Activated naive CD8-positive, alpha-beta T cell treated with anti-CD3 and anti-CD28 coated beads for 36 hours (primary cell): Measurements from ENCODE around the gene BRCA2. TPM values are rescaled to one million over a fixed set of nuclear protein-coding genes. Genes with fewer than 3 reads are reported as not detected.

Experiments
- DNase-seq: peaks from one replicate; pipeline ENCODE4 v3.0.0; 2021
- H3K27ac Mint-ChIP-seq: one replicate; pipeline ENCODE4 v1.8.0; 2022; ENCODE audit warnings: mild to moderate bottlenecking, moderate library complexity, mixed read lengths
- H3K27me3 Mint-ChIP-seq: one replicate; pipeline ENCODE4 v1.8.0; 2022; ENCODE audit warnings: mild to moderate bottlenecking, mixed read lengths
- H3K36me3 Mint-ChIP-seq: one replicate; pipeline ENCODE4 v1.8.0; 2021; ENCODE audit warnings: mild to moderate bottlenecking, mixed read lengths
- H3K4me1 Mint-ChIP-seq: one replicate; pipeline ENCODE4 v1.8.0; 2021; ENCODE audit warnings: mixed read lengths
- H3K4me3 Mint-ChIP-seq: one replicate; pipeline ENCODE4 v1.8.0; 2022; ENCODE audit warnings: mild to moderate bottlenecking, moderate library complexity, mixed read lengths
- H3K9me3 Mint-ChIP-seq: one replicate; pipeline ENCODE4 v1.8.0; 2022; ENCODE audit warnings: mixed read lengths
- total RNA-seq, 2 experiments: library from RNA; stranded (reverse); gene quantifications; one replicate each; pipeline ENCODE4 v1.2.3, GENCODE V29; 2021

Gene BRCA2
- total RNA-seq, 2 experiments from 2014 or later, result 27.9 to 29.9 TPM

DNA sequence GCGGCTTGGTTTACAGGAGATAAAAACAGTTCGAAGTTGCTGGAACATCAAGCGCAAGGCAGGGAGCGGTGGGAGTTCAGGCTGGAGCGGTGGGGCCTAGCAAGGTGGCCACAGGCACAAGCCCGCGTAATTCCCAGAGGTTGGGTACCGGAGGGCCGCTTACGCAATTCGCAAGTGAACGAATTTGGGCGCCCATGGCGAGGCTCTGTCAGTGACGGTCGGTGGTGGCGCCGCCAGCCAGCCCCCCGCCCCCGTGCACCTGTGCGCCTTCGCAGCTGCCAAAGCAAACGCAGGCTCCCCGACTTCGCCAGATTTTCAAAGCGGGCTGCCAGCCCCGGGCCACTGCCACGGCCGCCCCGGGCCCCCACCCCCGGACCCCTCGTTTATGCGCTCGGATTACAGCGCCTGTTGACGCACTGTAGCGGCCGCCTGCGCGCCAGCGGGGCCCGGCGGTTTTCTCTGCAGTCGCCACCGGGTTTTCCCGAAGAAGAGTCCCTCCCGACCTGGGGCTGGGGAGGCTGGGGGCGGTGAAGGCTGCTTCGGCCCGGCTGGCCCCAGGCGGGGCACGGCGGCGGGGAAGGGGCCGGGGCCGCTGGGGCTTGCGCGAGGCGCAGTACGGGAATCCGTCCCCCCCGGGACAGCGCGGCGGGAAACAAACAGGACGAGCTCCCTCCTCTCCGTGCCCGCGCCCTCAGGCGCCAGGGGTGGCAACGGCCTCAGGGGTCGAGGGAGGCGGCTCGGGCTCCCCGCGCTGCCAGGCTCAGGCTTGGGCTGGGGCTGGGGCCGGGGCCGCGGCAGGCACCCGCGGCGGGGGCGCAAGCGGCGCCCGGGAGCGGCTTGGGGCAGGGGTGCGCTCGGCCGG, 111.9 kb downstream of the BRCA2 start:
- Mint-ChIP-seq H3K4me1 (peaks cover 33% of the 10 kb centered on the region), H3K4me3 (peak overlapping the region; percentile 93), H3K27me3 (no peaks in the 10 kb centered on the region), H3K9me3 (no peaks in the 10 kb centered on the region), H3K27ac (peak overlapping the region; percentile 98), H3K36me3 (peaks cover 33% of the 10 kb centered on the region)
- DNase-seq, result peak; percentile 76

DNA sequence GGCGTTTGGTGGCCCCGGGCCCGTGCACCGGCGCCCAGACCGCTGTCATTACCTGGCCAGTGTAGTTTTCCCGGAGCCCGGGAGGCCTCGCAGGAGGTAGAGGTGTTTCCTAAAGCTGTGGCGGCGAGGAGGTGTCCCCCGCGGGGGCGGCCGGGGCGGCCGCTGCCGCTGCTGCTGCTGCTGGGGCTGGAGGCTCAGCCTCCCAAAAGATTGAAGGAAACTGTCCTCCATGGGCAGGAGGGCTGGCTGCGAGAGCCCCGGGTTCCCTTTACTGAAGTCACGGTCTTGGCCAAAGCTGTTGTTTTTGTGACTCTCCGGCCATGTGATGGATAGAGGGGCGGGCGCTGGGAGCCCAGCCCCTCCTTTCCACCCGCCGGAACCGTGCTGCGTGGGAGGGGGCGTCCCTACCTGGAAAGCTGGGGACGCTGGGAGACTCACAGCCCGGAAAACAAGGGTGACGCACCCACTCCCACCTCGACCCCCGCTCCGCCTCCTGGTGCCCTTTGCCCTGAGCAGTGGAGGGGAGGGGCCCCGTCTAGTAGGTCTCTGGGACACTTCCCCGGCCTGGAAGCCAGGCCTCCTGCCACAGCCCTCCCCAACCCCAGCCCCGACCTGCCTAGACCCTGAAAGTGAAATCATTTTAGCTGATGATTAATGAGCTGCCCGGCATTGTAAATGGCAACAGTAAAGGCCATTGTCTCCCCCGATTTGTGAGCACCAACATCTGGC, 112.7 kb downstream of the BRCA2 start, which contains the start of gene N4BP2L1:
Gene N4BP2L1 (minus strand): TSS at position 279 of the 729 bp plus-strand sequence. CDS start 48 bp downstream, at position 231.
- peak within 1 kb of the TSS; percentile 93 for H3K4me3 Mint-ChIP-seq
- H3K27ac Mint-ChIP-seq, result peak within 1 kb of the TSS; percentile 98

DNA sequence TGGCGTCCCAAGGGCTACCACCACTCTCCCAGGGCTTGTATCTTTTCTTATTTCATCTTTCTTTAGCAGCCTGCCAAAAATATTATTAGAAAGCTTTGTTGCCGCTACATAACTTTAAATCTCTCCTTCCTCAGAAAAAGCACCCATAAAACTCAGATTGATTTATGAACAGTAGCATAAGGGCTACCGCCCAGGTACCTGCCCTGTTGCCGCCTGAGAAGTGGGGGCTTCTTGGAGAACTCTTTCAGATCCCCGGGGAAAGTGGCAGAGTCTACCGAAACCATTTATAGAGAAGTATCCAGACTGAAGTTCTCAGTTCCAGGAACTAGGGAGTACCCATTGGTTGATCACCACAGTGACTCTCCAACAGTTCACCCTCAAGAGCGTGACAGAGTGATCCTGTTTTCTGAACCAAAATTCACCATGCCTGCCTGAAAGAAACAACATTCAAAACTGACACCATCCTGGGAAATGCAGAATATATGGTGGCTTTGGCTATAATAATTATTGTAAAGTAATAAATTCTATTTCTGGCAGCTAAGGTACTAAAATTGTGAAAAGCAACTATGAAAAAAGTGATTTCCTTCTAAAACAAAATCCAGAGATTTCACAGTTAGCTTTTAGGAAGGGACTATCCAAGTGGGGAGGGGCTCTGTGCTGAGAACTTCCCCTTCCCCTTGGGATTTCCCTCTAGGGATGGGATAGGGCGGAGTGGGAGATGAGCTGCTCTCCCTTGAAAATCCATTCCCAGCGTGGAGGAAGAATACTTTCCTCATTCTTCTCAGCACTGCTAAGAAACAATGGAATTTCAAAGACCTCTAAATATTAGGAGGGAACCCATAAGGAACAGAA, 113.5 kb downstream of the BRCA2 start:
- no peak for DNase-seq
- Mint-ChIP-seq H3K36me3 (peaks cover 24% of the 10 kb centered on the region), H3K27me3 (no peaks in the 10 kb centered on the region), H3K4me1 (peaks cover 31% of the 10 kb centered on the region), H3K27ac (peak overlapping the region; percentile 96), H3K9me3 (no peaks in the 10 kb centered on the region), H3K4me3 (peak overlapping the region; percentile 90)

More for the DNA sequence above, 112.7 kb downstream of the BRCA2 start, which contains the start of gene N4BP2L1:
- H3K27me3 Mint-ChIP-seq, result no peaks in the 10 kb centered on the region
- H3K9me3 Mint-ChIP-seq, result no peaks in the 10 kb centered on the region
- H3K36me3 Mint-ChIP-seq, result peaks cover 29% of the 10 kb centered on the region
- peaks cover 33% of the 10 kb centered on the region for H3K4me1 Mint-ChIP-seq
- DNase-seq, result peak; percentile 93

DNA sequence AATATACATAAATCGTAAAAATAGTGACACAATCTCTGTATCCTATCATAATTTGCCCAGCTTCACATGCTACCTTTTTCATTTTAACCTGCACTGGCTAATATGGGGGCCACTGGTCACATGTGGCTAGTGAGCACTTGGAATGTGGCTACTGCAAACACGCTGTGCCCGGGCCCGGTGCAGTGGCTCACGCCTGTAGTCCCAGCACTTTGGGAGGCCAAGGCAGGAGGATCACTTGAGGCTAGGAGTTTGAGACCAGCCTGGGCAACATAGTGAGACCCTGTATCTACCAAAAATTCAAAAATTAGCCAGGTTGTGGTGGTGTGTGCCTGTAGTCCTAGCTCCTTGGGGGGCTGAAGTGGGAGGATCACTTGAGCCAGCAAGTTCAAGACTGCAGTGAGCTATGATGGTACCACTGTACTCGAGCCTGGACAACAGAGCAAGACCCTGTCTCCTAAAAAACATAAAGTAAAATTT, 114.2 kb downstream of the BRCA2 start:
- Mint-ChIP-seq H3K27me3 (no peaks in the 10 kb centered on the region), H3K27ac (peak overlapping the region; percentile 96), H3K4me1 (peaks cover 27% of the 10 kb centered on the region), H3K9me3 (no peaks in the 10 kb centered on the region), H3K36me3 (peaks cover 19% of the 10 kb centered on the region), H3K4me3 (peak overlapping the region; percentile 90)
- no peak for DNase-seq

DNA sequence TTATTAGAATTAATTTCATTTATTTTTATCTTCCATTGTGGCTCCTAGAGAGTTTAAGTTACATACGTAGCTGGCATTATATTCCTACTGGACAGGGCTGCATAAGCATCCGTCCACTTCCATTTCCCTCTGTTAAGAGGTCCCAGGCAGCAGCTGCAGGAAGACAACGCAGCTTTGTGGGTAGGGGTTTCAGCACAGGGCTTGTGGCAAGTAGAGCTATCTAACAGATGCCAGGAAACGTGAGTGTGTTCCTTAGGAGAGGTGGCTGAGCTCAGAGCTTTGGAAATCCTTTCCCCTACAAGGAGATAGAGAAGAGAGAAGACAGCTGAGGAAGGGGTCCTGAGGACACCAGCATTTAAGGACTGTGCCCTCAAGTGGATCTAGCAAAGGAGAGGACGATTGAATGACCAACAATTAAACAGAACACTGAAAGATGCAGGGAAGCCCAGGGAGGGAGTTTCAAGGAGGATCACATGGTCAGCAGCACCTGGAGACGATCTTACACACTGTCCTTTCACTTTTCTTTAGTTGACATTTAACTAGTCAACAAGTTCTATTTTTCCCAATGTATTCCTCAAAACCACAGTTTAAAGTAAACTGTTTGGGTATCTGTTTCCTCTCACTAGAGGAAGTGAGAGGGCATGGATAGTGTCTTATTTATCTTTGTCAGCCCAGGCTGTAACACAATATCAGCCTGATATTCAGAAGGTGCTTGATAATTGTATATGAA, 114.9 kb downstream of the BRCA2 start:
- no peak overlapping the region for H3K4me3 Mint-ChIP-seq
- peaks cover 17% of the 10 kb centered on the region for H3K36me3 Mint-ChIP-seq
- no peaks in the 10 kb centered on the region for H3K9me3 Mint-ChIP-seq
- no peak for DNase-seq
- H3K27ac Mint-ChIP-seq, result peak overlapping the region; percentile 3
- peaks cover 24% of the 10 kb centered on the region for H3K4me1 Mint-ChIP-seq
- H3K27me3 Mint-ChIP-seq, result no peaks in the 10 kb centered on the region

DNA sequence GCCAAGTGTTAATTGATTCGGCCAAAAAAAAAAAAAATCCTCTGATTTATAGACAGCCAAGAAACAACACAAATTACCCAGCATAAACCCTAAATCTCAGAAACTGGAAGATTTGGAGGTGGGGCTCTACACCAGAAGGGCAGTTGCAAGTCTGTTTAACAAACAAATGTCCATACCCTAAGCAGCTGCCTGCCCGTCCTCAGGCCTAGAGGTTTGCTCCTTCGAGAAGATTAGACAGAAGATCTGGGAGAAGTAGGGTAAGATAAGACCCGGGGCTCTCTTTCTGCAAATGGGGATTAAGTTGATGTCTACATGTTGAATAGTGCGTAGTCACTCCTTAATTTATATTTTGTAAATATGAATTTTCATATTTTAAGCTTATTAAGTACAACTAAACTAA, 116.1 kb downstream of the BRCA2 start:
- peaks cover 6% of the 10 kb centered on the region for H3K36me3 Mint-ChIP-seq
- peaks cover 13% of the 10 kb centered on the region for H3K4me1 Mint-ChIP-seq
- H3K27me3 Mint-ChIP-seq, result no peaks in the 10 kb centered on the region
- H3K9me3 Mint-ChIP-seq, result no peaks in the 10 kb centered on the region
- no peak for DNase-seq
- no peak overlapping the region for H3K27ac Mint-ChIP-seq
- H3K4me3 Mint-ChIP-seq, result no peak overlapping the region

DNA sequence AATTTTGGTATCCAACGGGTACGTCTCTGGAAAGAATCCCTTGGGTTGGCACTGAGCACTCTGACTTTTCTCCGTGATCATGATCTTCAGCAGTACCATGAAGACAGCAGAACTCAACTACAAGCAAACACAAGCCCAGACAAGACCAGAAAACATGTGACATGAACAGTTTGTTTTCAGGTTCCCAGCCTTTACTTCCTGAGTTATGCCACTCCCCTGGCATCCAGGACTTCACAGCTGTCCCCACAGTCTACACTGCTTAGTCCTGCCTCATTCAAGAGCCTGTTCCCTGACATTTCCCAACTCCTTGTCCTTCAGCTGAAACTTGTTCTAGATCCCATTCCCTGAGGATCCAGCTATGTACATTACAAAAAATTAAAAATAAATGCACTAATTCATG, 117.5 kb downstream of the BRCA2 start:
- Mint-ChIP-seq H3K27ac (no peak overlapping the region), H3K36me3 (peaks cover 2% of the 10 kb centered on the region), H3K4me3 (no peak overlapping the region), H3K27me3 (no peaks in the 10 kb centered on the region), H3K9me3 (no peaks in the 10 kb centered on the region), H3K4me1 (peaks cover 12% of the 10 kb centered on the region)
- DNase-seq, result no peak

DNA sequence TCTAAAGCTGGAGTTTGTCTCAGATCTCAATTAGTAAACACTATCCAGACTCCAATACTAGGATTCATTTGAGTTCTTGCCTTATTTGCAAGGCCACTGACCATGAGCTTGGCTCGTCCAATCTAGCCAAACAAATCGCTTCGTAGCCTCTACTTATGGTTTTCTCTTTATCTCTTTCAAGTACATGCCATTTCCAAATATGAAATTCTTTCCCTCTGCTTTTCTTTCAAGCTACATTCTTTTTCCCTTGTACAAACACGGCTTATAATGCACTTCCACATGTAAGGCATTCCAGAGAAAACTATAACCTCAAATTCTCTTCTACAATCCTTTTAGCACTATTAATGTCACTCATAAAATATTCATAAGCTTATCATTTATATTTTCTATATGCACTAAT, 123.6 kb downstream of the BRCA2 start:
- DNase-seq, result no peak
- H3K36me3 Mint-ChIP-seq, result peaks cover 4% of the 10 kb centered on the region
- peaks cover 3% of the 10 kb centered on the region for H3K4me1 Mint-ChIP-seq
- no peaks in the 10 kb centered on the region for H3K9me3 Mint-ChIP-seq
- H3K4me3 Mint-ChIP-seq, result no peak overlapping the region
- H3K27me3 Mint-ChIP-seq, result no peaks in the 10 kb centered on the region
- no peak overlapping the region for H3K27ac Mint-ChIP-seq

DNA sequence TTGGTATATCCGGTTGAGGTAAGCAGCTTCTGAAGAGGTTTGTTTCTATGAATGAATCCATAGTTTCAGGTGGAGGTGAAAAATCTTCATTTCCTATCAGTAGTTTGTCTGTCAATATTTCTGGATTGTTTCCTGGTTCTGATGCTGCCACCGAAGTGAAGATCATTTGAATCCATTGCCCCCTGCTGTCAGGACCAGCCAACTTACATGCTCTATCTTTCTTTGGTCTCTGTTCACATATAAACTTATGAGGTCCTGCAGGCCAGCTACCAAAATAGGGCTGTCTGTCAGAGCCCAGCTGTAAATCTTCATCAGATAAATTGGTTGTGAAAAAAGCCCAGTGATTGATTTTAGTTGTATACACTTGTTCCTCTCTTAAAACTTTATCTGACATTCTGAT, 127.8 kb downstream of the BRCA2 start:
- Mint-ChIP-seq H3K27ac (no peak overlapping the region), H3K4me1 (peaks cover 5% of the 10 kb centered on the region), H3K27me3 (no peaks in the 10 kb centered on the region), H3K4me3 (no peak overlapping the region), H3K36me3 (peaks cover 2% of the 10 kb centered on the region), H3K9me3 (no peaks in the 10 kb centered on the region)
- DNase-seq, result peak; percentile 9

DNA sequence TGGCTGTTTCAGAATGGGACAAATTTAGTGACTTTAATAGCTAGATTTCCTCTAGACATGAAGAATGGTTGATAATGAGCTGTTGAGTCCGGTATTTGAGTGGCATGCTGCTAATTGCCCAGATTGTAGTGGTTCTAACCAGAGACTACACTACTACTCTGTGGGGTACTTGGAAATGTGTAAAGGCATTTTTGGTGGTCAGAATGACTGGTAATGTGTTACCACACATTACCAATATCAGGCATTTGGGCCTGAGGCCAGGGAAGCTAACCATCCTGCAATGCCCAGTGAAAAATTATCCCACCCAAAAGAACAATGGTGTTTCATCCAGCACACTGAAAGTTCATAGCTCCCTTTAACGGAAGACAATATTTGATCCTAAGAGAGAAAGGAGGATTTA, 130.2 kb downstream of the BRCA2 start:
- Mint-ChIP-seq H3K9me3 (no peaks in the 10 kb centered on the region), H3K4me1 (peaks cover 12% of the 10 kb centered on the region), H3K36me3 (no peaks in the 10 kb centered on the region), H3K27me3 (no peaks in the 10 kb centered on the region), H3K4me3 (no peak overlapping the region), H3K27ac (no peak overlapping the region)
- no peak for DNase-seq

DNA sequence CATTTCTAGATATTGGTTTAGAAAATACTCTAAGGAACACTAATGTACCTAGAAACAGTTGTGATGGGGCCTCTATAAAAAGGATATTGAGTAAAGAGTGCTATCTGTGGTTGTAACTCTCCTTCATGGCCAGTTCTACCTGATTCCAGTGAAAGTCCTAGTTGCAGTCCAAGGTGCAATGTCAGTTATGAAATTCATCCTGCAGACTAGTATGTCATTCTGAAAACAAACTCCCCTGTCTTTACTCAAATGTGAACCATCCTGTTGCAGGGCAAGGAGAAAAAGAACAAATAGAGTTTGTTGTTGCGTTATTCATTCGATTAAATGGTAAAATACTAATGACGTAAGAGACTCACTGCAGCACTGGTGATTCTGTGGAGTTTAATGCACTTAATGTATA, 130.9 kb downstream of the BRCA2 start:
- no peaks in the 10 kb centered on the region for H3K27me3 Mint-ChIP-seq
- H3K27ac Mint-ChIP-seq, result no peak overlapping the region
- H3K36me3 Mint-ChIP-seq, result no peaks in the 10 kb centered on the region
- H3K4me3 Mint-ChIP-seq, result no peak overlapping the region
- H3K9me3 Mint-ChIP-seq, result peaks cover 1% of the 10 kb centered on the region
- peaks cover 12% of the 10 kb centered on the region for H3K4me1 Mint-ChIP-seq
- DNase-seq, result no peak

DNA sequence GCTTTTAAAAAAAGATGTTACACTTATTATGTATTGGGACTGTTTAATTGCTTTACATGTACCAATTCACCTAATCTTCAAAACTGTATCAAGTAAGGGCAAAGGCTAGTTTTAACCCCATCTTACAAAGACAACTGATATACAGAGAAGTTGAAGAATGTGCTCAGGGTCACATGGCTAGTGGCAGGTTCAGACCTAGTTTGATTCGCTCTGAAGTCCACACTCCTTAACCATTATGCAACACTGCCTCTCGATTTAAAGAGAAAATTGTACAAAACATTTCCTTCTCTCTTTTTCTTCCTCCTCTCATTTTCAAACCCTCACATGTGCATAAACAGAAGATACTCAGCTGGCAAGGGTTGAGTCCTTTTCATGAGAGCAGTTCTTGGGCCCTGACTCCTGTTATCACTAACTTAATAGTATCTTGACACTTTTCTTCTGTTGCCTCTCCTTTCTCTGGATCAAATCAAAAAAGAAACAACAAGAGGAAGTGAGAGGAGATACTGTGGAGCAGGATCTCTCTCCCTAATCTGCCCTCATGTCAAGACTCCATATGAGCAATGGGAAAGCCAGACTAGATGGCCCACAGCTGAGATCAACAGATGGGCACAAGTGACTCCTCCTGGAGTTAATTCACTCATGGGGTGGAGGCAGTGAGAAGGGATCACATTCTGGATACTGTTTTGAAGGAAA, 131.6 kb downstream of the BRCA2 start:
- no peaks in the 10 kb centered on the region for H3K27me3 Mint-ChIP-seq
- H3K4me1 Mint-ChIP-seq, result peaks cover 12% of the 10 kb centered on the region
- no peak overlapping the region for H3K27ac Mint-ChIP-seq
- H3K9me3 Mint-ChIP-seq, result peaks cover 1% of the 10 kb centered on the region
- no peak overlapping the region for H3K4me3 Mint-ChIP-seq
- no peaks in the 10 kb centered on the region for H3K36me3 Mint-ChIP-seq
- no peak for DNase-seq

DNA sequence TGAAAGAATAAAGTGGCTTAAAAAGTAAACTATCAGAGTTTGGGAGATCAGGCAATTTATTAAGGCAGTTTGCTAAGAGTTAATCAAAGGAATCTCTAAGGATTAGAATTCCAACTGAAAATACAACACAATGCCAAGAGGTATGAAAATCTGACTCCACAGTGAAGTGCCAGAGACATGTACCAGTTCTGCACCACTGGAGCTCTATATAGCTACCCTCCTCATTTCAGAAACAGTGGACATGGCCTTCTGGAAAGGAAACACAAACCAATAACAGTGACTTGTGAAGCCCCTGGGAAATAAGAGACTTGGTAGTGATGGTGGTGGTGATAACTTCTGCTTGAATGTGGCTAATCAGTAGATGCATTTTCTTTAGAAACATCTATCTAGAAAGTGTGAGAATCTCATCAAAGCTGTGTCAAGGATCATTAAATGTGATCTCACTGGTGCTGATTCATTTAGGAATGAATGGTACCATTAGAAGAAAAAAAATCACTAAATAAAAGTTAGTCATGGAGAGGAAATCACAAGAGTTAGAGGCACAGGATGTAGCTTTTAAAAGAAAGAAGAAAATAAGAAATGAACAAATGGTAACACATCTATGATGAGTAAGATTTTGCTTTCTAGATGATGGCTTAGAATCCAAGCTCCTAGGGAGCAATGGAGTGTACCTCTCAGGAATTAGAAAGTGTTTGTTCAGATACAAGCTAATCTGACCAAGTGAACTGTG, 132.8 kb downstream of the BRCA2 start:
- H3K27ac Mint-ChIP-seq, result no peak overlapping the region
- H3K27me3 Mint-ChIP-seq, result no peaks in the 10 kb centered on the region

More for the DNA sequence above, 132.8 kb downstream of the BRCA2 start:
- peaks cover 4% of the 10 kb centered on the region for H3K36me3 Mint-ChIP-seq
- H3K4me3 Mint-ChIP-seq, result no peak overlapping the region
- H3K9me3 Mint-ChIP-seq, result peaks cover 1% of the 10 kb centered on the region
- DNase-seq, result no peak
- H3K4me1 Mint-ChIP-seq, result peaks cover 9% of the 10 kb centered on the region
